Esophagus squamous epithelium (tissue), 5 donors: ENCODE measurements around the gene GTF3C1. TPM values are rescaled to one million over a fixed set of nuclear protein-coding genes. Genes with fewer than 3 reads are reported as not detected.

Experiments
- DNase-seq: peaks from one replicate; lab custom pipeline; 2025; lab: John Stamatoyannopoulos, UW
- H3K27ac ChIP-seq, 4 donors: fragments of 200-600 bp; sonication (generic); one replicate each; pipeline ENCODE4 v1.5.1; 2016 to 2019; ENCODE audit warnings: mild to moderate bottlenecking in 1 of 4
- H3K27me3 ChIP-seq, 4 donors: fragments of 200-600 bp; sonication (generic); 1 replicate in 3 of 4; 2 replicates in 1 of 4; pipeline versions ENCODE4 v1.5.1 to v1.6.0; 2017 to 2021; ENCODE audit warnings: antibody characterized with exemption in 1 of 4
- H3K36me3 ChIP-seq, 3 donors: fragments of 200-600 bp; sonication (generic); one replicate each; pipeline ENCODE4 v1.5.1; 2016 to 2019
- H3K4me1 ChIP-seq, 3 donors: fragments of 200-600 bp; sonication (generic); one replicate each; pipeline ENCODE4 v1.5.1; 2017 to 2019
- H3K4me3 ChIP-seq, 4 donors: fragments of 200-600 bp; sonication (generic); 1 replicate in 3 of 4; 2 replicates in 1 of 4; pipeline ENCODE4 v1.5.1; 2016 to 2019; ENCODE audit warnings: mild to moderate bottlenecking in 2 of 4, moderate library complexity in 1 of 4
- H3K9me3 ChIP-seq, 3 donors: fragments of 200-600 bp; sonication (generic); one replicate each; pipeline ENCODE4 v1.5.1; 2016 to 2019
- CTCF ChIP-seq, 6 experiments: fragments of 450-650 bp in 4 of 6; fragments of 200-600 bp in 2 of 6; sonication (generic) in 2 of 6; IDR thresholded peaks; one replicate each; pipeline ENCODE4 v1.5.1; 2016 to 2019; ENCODE audit warnings: antibody characterized with exemption in 6 of 6, mild to moderate bottlenecking in 4 of 6, moderate library complexity in 4 of 6
- POLR2A ChIP-seq, 4 donors: fragments of 450-650 bp; IDR thresholded peaks; one replicate each; pipeline ENCODE4 v1.6.1; 2017; ENCODE audit warnings: antibody characterized with exemption in 4 of 4, mild to moderate bottlenecking in 4 of 4, moderate library complexity in 3 of 4
- WGBS, 2 donors: methylation state at CpG; one replicate each; pipeline ENCODE4 v1.1.5; 2018; 5-methylcytosine and 5-hydroxymethylcytosine counted together
- intact Hi-C: fragments of 100-400 bp; cut with DNase I; formaldehyde crosslinking; loops from one replicate; pipeline ENCODE4 v1.15.0; 2022
- total RNA-seq, 4 donors: library from RNA; depleted of rRNA; stranded (reverse); fragments of >200 nt; gene quantifications; one replicate each; pipeline ENCODE4 v1.1.0, GENCODE V29; 2016
- donor health status: DM: yes; HTN: yes; CAD: no.

Gene GTF3C1
- total RNA-seq, 4 donors from 2014 or later: 76.5 to 171 (median 84.9) TPM

DNA sequence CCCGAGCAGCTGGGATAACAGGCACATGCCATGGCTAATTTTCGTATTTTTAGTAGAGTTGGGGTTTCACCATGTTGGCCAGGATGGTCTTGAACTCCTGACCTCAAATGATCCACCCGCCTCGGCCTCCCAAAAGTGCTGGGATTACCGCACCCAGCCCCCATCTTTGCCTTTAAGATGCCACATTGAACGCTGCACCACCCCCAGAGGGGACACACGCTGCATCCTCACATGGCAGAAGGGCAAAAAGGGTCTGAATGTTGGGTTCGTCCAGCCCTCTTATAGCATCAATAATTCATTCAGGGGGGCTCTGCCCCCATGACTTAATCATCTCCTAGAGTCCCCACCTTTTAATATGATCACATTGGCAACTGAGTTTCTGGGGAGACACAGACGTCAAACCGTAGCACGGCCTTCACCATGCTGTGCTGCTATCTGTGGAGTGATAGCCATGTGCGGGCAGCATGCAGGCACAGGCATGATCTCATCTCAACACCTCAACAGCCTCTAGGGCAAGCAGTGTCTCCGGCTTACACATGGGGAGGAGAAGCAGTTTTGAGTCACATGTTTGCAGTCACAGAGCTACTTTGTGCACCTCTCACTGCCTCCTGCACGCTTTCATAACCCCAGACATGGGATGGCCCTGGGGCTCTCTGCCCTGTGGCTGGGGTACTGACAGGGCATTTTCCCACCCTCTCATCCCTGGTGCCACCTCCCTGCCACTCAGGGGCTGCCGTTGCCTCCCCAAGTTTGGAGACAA is 117.8 kb downstream of the GTF3C1 start:
- Histone ChIP-seq H3K4me1 (peaks cover 0 to 3% (median 0%) of the 10 kb centered on the region in 3 donors), H3K27ac (no peak overlapping the region), H3K36me3 (no peaks in the 10 kb centered on the region), H3K27me3 (peaks cover 0 to 36% (median 0%) of the 10 kb centered on the region in 4 donors), H3K9me3 (no peaks in the 10 kb centered on the region), H3K4me3 (no peak overlapping the region)
- intact Hi-C loops: no loop called here
- TF ChIP-seq POLR2A (IDR thresholded peaks at IDR 0.05) (no peak), CTCF (IDR thresholded peaks at IDR 0.05) (no peak)
- WGBS, 2 donors: 59 to 69% methylated on average over 13 of the region's 15 CpGs
- no peak for DNase-seq

DNA sequence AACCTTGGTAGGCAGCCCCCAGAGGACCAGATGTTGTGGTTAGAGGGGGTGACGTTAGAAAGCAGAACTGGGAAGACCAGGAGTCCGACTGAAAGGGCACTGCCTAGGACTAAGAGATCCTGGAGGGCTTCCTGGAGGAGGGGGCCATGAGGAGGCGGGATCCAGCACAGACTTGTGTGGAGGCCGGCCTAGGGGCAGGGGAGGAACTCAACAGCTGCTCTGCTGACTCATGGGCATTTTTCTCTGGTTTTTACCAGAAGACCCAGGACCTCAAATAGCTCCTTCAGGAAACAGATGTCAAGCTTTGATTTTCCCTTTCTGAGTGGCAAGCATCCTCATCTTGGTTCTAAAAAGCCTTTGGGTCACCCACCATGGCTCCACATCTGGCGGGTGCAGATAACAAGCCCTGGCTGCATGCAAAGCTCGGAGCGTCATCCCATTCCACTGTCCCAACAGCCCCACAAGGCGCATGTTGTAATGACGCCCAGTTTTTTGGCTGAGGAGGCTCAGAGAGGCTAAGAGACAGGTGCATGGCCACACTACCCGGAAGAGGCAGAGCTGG is 118.7 kb downstream of the GTF3C1 start:
- DNase-seq: no peak
- no peaks in the 10 kb centered on the region for H3K9me3 ChIP-seq
- peaks cover 0 to 37% (median 0%) of the 10 kb centered on the region in 4 donors for H3K27me3 ChIP-seq
- no peak overlapping the region for H3K27ac ChIP-seq
- no peak overlapping the region for H3K4me3 ChIP-seq
- intact Hi-C loops: no loop called here
- H3K4me1 ChIP-seq: peaks cover 0 to 6% (median 3%) of the 10 kb centered on the region in 3 donors
- H3K36me3 ChIP-seq: no peaks in the 10 kb centered on the region
- TF ChIP-seq POLR2A (IDR thresholded peaks at IDR 0.05) (no peak), CTCF (IDR thresholded peaks at IDR 0.05) (no peak)
- 54 to 61% methylated on average over 5 to 6 of the region's 10 CpGs for WGBS, 2 donors

- DNase-seq: no peak
- WGBS, 2 donors: 64 to 83% methylated on average over 5 of the region's 7 CpGs
- no peak for TF ChIP-seq CTCF (IDR thresholded peaks at IDR 0.05)
- TF ChIP-seq POLR2A (IDR thresholded peaks at IDR 0.05): no peak
These were observed 119.2 kb downstream of the GTF3C1 start for GRCh38 chr16:27430512-27430911.

GRCh38 chr16:27429981-27430441 is 119.7 kb downstream of the GTF3C1 start:
- no peak overlapping the region for H3K4me3 ChIP-seq
- H3K9me3 ChIP-seq: no peaks in the 10 kb centered on the region
- H3K4me1 ChIP-seq: peaks cover 0 to 6% (median 3%) of the 10 kb centered on the region in 3 donors
- intact Hi-C loops: no loop called here
- H3K27ac ChIP-seq: no peak overlapping the region
- DNase-seq: no peak
- no peak for TF ChIP-seq POLR2A (IDR thresholded peaks at IDR 0.05)
- no peak for TF ChIP-seq CTCF (IDR thresholded peaks at IDR 0.05)
- H3K27me3 ChIP-seq: peaks cover 0 to 37% (median 0%) of the 10 kb centered on the region in 4 donors
- 71 to 76% methylated on average over 6 to 8 of the region's 16 CpGs for WGBS, 2 donors
- H3K36me3 ChIP-seq: no peaks in the 10 kb centered on the region

More at GRCh38 chr16:27430512-27430911, 119.2 kb downstream of the GTF3C1 start:
- H3K9me3 ChIP-seq: no peaks in the 10 kb centered on the region
- no peak overlapping the region for H3K27ac ChIP-seq
- no peak overlapping the region for H3K4me3 ChIP-seq
- H3K27me3 ChIP-seq: peaks cover 0 to 37% (median 0%) of the 10 kb centered on the region in 4 donors
- no peaks in the 10 kb centered on the region for H3K36me3 ChIP-seq
- peaks cover 0 to 6% (median 3%) of the 10 kb centered on the region in 3 donors for H3K4me1 ChIP-seq
- intact Hi-C loops: no loop called here

- Histone ChIP-seq H3K27me3 (peaks cover 0 to 37% (median 0%) of the 10 kb centered on the region in 4 donors), H3K27ac (no peak overlapping the region), H3K36me3 (no peaks in the 10 kb centered on the region), H3K9me3 (no peaks in the 10 kb centered on the region), H3K4me1 (peaks cover 0 to 6% (median 3%) of the 10 kb centered on the region in 3 donors), H3K4me3 (no peak overlapping the region)
- TF ChIP-seq POLR2A (IDR thresholded peaks at IDR 0.05): no peak
- TF ChIP-seq CTCF (IDR thresholded peaks at IDR 0.05): no peak
- no peak for DNase-seq
- WGBS, 2 donors: 84 to 91% methylated on average over 10 to 11 of the region's 11 CpGs
- intact Hi-C loops: no loop called here
These were observed 120.3 kb downstream of the GTF3C1 start for GRCh38 chr16:27429330-27429871.
